Adrenal gland (tissue), 12 donors: Measurements from ENCODE around the gene MARCHF9. TPM values are rescaled to one million over a fixed set of nuclear protein-coding genes. Genes with fewer than 3 reads are reported as not detected.

Source experiments
- DNase-seq, 7 donors: peaks; one replicate each; pipeline ENCODE4 v3.0.0-alpha.2; 2019 to 2020
- H3K27ac ChIP-seq, 5 donors: fragments of 200-600 bp; sonication (generic) in 4 of 5; 1 replicate in 3 of 5; 2 replicates in 2 of 5; pipeline versions ENCODE4 v1.5.1 to v1.8.0; 2016 to 2020; ENCODE audit warnings: mild to moderate bottlenecking in 1 of 5
- H3K27me3 ChIP-seq: fragments of 200-600 bp; 2 replicates; pipeline ENCODE4 v1.8.0; 2021
- H3K36me3 ChIP-seq, 2 donors: fragments of 200-600 bp; replicated peaks in 1 of 2; 1 replicate in 1 of 2; 2 replicates in 1 of 2; pipeline versions ENCODE4 v1.5.1 to v1.8.0; 2018 to 2022
- H3K4me1 ChIP-seq, 2 donors: fragments of 200-600 bp; replicated peaks in 1 of 2; 1 replicate in 1 of 2; 2 replicates in 1 of 2; pipeline versions ENCODE4 v1.5.1 to v1.8.0; 2018 to 2021
- H3K4me3 ChIP-seq, 4 donors: fragments of 200-600 bp; sonication (generic) in 3 of 4; one replicate each; pipeline ENCODE4 v1.5.1; 2016 to 2018
- H3K9me3 ChIP-seq, 3 donors: fragments of 200-600 bp; sonication (generic) in 1 of 3; replicated peaks in 1 of 3; 1 replicate in 2 of 3; 2 replicates in 1 of 3; pipeline versions ENCODE4 v1.5.1 to v1.8.0; 2016 to 2021
- CTCF ChIP-seq, 6 experiments: fragments of 450-650 bp in 4 of 6; fragments of 200-600 bp in 2 of 6; sonication (generic) in 1 of 6; IDR thresholded peaks; 1 replicate in 5 of 6; 2 replicates in 1 of 6; pipeline versions ENCODE4 v1.5.1 to v1.8.0; 2016 to 2021; ENCODE audit warnings: antibody characterized with exemption in 6 of 6, mild to moderate bottlenecking in 2 of 6, moderate library complexity in 1 of 6
- POLR2A ChIP-seq, 2 donors: fragments of 450-650 bp; IDR thresholded peaks; one replicate each; pipeline ENCODE4 v1.6.1; 2017; ENCODE audit warnings: antibody characterized with exemption in 2 of 2, mild to moderate bottlenecking in 2 of 2, moderate library complexity in 1 of 2
- WGBS, 4 donors: extraction: QIAGEN DNeasy Blood & Tissue Kit in 2 of 4; methylation state at CpG; one replicate each; pipeline versions ENCODE4 v1.1.5 to v1.1.7; 2013 to 2017; 5-methylcytosine and 5-hydroxymethylcytosine counted together
- intact Hi-C, 2 donors: fragments of 100-400 bp; cut with DNase I; formaldehyde crosslinking; loops; one replicate each; pipeline versions ENCODE4 v1.14.1 to v1.15.0; 2022 to 2023
- polyA plus RNA-seq, 3 donors: library from polyadenylated mRNA; stranded (reverse); fragments of 200-250 nt in 2 of 3; fragments of 350-450 nt in 1 of 3; fragmentation: Illumina TruSeq in 1 of 3; extraction: RNeasy Lipid Tissue Mini Kit (QIAGEN cat#74804) in 1 of 3; gene quantifications; one replicate each; pipeline ENCODE4 v1.2.3, GENCODE V29; 2013 to 2014
- total RNA-seq, 9 donors: library from RNA; depleted of rRNA in 4 of 9; stranded (reverse); fragments of >200 nt in 4 of 9; fragments of 120-200 nt in 1 of 9; fragmentation: NEBNext Ultra II Directional in 1 of 9; extraction: Animal tissue kit (Norgen Biotek cat#: 25700) in 1 of 9; gene quantifications; one replicate each; pipeline versions ENCODE4 v1.1.0 to v1.2.4, GENCODE V29; 2013 to 2023
- donor health status: healthy with polysubstance abuse.
- donor health status: Bipolar disorder and iron deficiency.
- donor health status: DM: yes; HTN: yes; CAD: no.
- donor health status: DM: no; HTN: no; CAD: no.
- donor health status: DM: no; HTN: no; CAD: no.
- donor health status: DM: yes; HTN: yes; CAD: no.

MARCHF9 gene
- total and polyA plus RNA-seq, 12 donors: 6.7 to 45.1 (median 16.6) TPM

- Histone ChIP-seq H3K4me1 (peaks cover 8 to 33% of the 10 kb centered on the region in 2 donors), H3K27ac (peak overlapping the region in 4 of 5 donors; percentile 5 to 98 (median 74))
- WGBS, 4 donors: 0 to 4% (median 2%) methylated on average over 3 to 5 of the region's 5 CpGs
These were observed 2.3 kb upstream of the MARCHF9 start for GRCh38 chr12:57752668-57753000.

GRCh38 chr12:57753756-57754337, 1.1 kb upstream of the MARCHF9 start:
- H3K9me3 ChIP-seq: no peaks in the 10 kb centered on the region
- no peak overlapping the region for H3K4me3 ChIP-seq
- WGBS, 4 donors: 13 to 25% (median 18%) methylated on average over 1 of the region's 1 CpG
- peaks cover 0 to 36% of the 10 kb centered on the region in 2 donors for H3K36me3 ChIP-seq
- H3K4me1 ChIP-seq: peaks cover 8 to 33% of the 10 kb centered on the region in 2 donors
- H3K27ac ChIP-seq: peak overlapping the region in 2 of 5 donors; percentile 6 to 20
- TF ChIP-seq POLR2A (IDR thresholded peaks at IDR 0.05): no peak
- no peak for TF ChIP-seq CTCF (IDR thresholded peaks at IDR 0.05)
- intact Hi-C loops: no loop called here
- no peaks in the 10 kb centered on the region for H3K27me3 ChIP-seq
- DNase-seq: no peak

More at GRCh38 chr12:57752668-57753000, 2.3 kb upstream of the MARCHF9 start:
- no peaks in the 10 kb centered on the region for H3K9me3 ChIP-seq
- H3K36me3 ChIP-seq: peaks cover 0 to 36% of the 10 kb centered on the region in 2 donors
- peak overlapping the region in 1 of 4 donors; percentile 18 for H3K4me3 ChIP-seq
- H3K27me3 ChIP-seq: no peaks in the 10 kb centered on the region
- intact Hi-C loops: no loop called here
- TF ChIP-seq CTCF (IDR thresholded peaks at IDR 0.05) (no peak), POLR2A (IDR thresholded peaks at IDR 0.05) (no peak)
- DNase-seq: no peak

GRCh38 chr12:57755194-57755453, 221 bp downstream of the MARCHF9 start:
- intact Hi-C loops: no loop called here
- H3K27ac ChIP-seq: peak overlapping the region in 2 of 5 donors; percentile 38 to 65
- H3K36me3 ChIP-seq: peaks cover 0 to 28% of the 10 kb centered on the region in 2 donors
- 0% methylated on average over 12 to 34 of the region's 34 CpGs; no CpG with 5 or more reads in 2 of the 4 donors for WGBS, 4 donors
- no peaks in the 10 kb centered on the region for H3K27me3 ChIP-seq
- no peaks in the 10 kb centered on the region for H3K9me3 ChIP-seq
- no peak for TF ChIP-seq POLR2A (IDR thresholded peaks at IDR 0.05)
- TF ChIP-seq CTCF (IDR thresholded peaks at IDR 0.05): no peak
- peaks cover 8 to 33% of the 10 kb centered on the region in 2 donors for H3K4me1 ChIP-seq
- no peak for DNase-seq
- peak overlapping the region in 2 of 4 donors; percentile 73 to 92 for H3K4me3 ChIP-seq

- peak in 2 of 7 donors; percentile 39 to 41 for DNase-seq
- WGBS, 4 donors: 2 to 14% (median 4%) methylated on average over 7 to 76 of the region's 76 CpGs
- H3K27me3 ChIP-seq: no peaks in the 10 kb centered on the region
- no peaks in the 10 kb centered on the region for H3K9me3 ChIP-seq
- peaks cover 0 to 22% of the 10 kb centered on the region in 2 donors for H3K36me3 ChIP-seq
- TF ChIP-seq CTCF (IDR thresholded peaks at IDR 0.05) (no peak), POLR2A (IDR thresholded peaks at IDR 0.05) (peak in 1 of 2 donors; percentile 13)
- H3K27ac ChIP-seq: peak overlapping the region in 2 of 5 donors; percentile 38 to 65
- peaks cover 7 to 28% of the 10 kb centered on the region in 2 donors for H3K4me1 ChIP-seq
- peak overlapping the region in 2 of 4 donors; percentile 73 to 92 for H3K4me3 ChIP-seq
- intact Hi-C loops: no loop called here
These were observed 810 bp downstream of the MARCHF9 start for GRCh38 chr12:57755454-57756372.
